LNCaP clone FGC (cell line): ENCODE results near the gene CAV2.

Source experiments
- DNase-seq: peaks from one replicate; pipeline ENCODE4 v3.0.0-alpha.2; 2011; ENCODE audit warnings: low read depth
- H3K4me3 ChIP-seq: 2 replicates; pipeline ENCODE4 v1.5.1; 2011; ENCODE audit warnings: mild to moderate bottlenecking, low read depth, low read length, control low read depth
- TF ChIP-seq, protein P1 (sequence below): IDR thresholded peaks from 2 replicates; pipeline ENCODE4 v1.5.1; 2012; ENCODE audit warnings: mild to moderate bottlenecking; ENCODE audit not compliant: control insufficient read depth, insufficient read depth; ENCODE audit errors: extremely low read depth

Gene CAV2

GRCh38 chr7:116544487-116544886 lies 44.9 kb downstream of the CAV2 start:
- TF ChIP-seq, protein P1, sequence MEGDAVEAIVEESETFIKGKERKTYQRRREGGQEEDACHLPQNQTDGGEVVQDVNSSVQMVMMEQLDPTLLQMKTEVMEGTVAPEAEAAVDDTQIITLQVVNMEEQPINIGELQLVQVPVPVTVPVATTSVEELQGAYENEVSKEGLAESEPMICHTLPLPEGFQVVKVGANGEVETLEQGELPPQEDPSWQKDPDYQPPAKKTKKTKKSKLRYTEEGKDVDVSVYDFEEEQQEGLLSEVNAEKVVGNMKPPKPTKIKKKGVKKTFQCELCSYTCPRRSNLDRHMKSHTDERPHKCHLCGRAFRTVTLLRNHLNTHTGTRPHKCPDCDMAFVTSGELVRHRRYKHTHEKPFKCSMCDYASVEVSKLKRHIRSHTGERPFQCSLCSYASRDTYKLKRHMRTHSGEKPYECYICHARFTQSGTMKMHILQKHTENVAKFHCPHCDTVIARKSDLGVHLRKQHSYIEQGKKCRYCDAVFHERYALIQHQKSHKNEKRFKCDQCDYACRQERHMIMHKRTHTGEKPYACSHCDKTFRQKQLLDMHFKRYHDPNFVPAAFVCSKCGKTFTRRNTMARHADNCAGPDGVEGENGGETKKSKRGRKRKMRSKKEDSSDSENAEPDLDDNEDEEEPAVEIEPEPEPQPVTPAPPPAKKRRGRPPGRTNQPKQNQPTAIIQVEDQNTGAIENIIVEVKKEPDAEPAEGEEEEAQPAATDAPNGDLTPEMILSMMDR = no peak
- no peak overlapping the region for H3K4me3 ChIP-seq
- DNase-seq = no peak

- H3K4me3 ChIP-seq = no peak overlapping the region
- TF ChIP-seq, protein P1 = no peak
- no peak for DNase-seq
These were observed 46.0 kb downstream of the CAV2 start for GRCh38 chr7:116545411-116545993.

- TF ChIP-seq, protein P1 = no peak
- no peak overlapping the region for H3K4me3 ChIP-seq
- DNase-seq = no peak
These were observed 46.5 kb downstream of the CAV2 start for GRCh38 chr7:116546054-116546453.

GRCh38 chr7:116546916-116547315 lies 47.4 kb downstream of the CAV2 start:
- no peak overlapping the region for H3K4me3 ChIP-seq
- no peak for DNase-seq
- TF ChIP-seq, protein P1 = no peak

- DNase-seq = no peak
- TF ChIP-seq, protein P1 = no peak
- H3K4me3 ChIP-seq = no peak overlapping the region
These were observed 47.8 kb downstream of the CAV2 start for GRCh38 chr7:116547347-116547746.

GRCh38 chr7:116548506-116548905 lies 49.0 kb downstream of the CAV2 start:
- DNase-seq = no peak
- no peak overlapping the region for H3K4me3 ChIP-seq
- TF ChIP-seq, protein P1 = no peak

DNA sequence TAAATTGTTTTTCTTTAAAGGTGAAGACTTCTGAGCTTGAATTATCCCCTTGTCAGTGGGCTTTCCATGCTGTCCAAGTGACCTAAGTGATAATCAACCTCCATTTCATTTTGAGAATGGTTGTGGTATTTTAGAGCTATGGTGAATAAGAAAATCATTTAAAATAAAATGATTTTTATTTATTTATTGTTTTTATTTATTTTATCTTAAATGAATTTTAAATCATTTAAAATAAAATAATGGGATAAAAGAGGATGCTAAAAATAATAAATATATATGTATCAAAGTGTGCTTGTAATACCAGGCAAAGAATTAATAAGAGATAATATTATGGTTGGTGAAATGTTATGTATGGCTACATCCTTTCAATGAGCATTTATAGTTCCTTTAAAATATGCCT lies 49.8 kb downstream of the CAV2 start:
- TF ChIP-seq, protein P1 = no peak
- no peak overlapping the region for H3K4me3 ChIP-seq
- no peak for DNase-seq
